T-helper 1 cell treated with Interleukin-12 subunit alpha and Interleukin-12 subunit beta and Interleukin-4 antibody, amounts not matched to agents 30 μg/mL and 1 μg/mL, for 36 hours (primary cell): ENCODE results near the gene ZNF763.
"Not testable (repeated sequence)": the region's sequence is repeated elsewhere in the genome, so short reads cannot be mapped to it uniquely, and the experiment has no call there.

Source experiments
- H3K27ac Mint-ChIP-seq: one replicate; pipeline ENCODE4 v1.8.0; 2021; ENCODE audit warnings: mild to moderate bottlenecking, mixed read lengths
- H3K27me3 Mint-ChIP-seq: one replicate; pipeline ENCODE4 v1.8.0; 2021; ENCODE audit warnings: low read depth, mixed read lengths
- H3K36me3 Mint-ChIP-seq: one replicate; pipeline ENCODE4 v1.8.0; 2021; ENCODE audit warnings: low read depth, mixed read lengths
- H3K4me1 Mint-ChIP-seq: one replicate; pipeline ENCODE4 v1.8.0; 2021; ENCODE audit warnings: low read depth, mixed read lengths
- H3K4me3 Mint-ChIP-seq: one replicate; pipeline ENCODE4 v1.8.0; 2021; ENCODE audit warnings: mild to moderate bottlenecking, moderate library complexity, mixed read lengths
- H3K9me3 Mint-ChIP-seq: one replicate; pipeline ENCODE4 v1.8.0; 2021; ENCODE audit warnings: mixed read lengths

Gene ZNF763

GRCh38 chr19:11987405-11988281 lies 22.8 kb downstream of the ZNF763 start:
- H3K27me3 Mint-ChIP-seq, result no peaks in the 10 kb centered on the region
- peak overlapping the region; percentile 97 for H3K4me3 Mint-ChIP-seq
- H3K4me1 Mint-ChIP-seq, result peaks cover 20% of the 10 kb centered on the region
- peak overlapping the region; percentile 91 for H3K27ac Mint-ChIP-seq
- H3K36me3 Mint-ChIP-seq, result peaks cover 3% of the 10 kb centered on the region
- H3K9me3 Mint-ChIP-seq, result peaks cover 15% of the 10 kb centered on the region

GRCh38 chr19:11989112-11989456 lies 24.2 kb downstream of the ZNF763 start:
- peaks cover 9% of the 10 kb centered on the region for H3K36me3 Mint-ChIP-seq
- H3K4me3 Mint-ChIP-seq, result peak overlapping the region; percentile 97
- H3K9me3 Mint-ChIP-seq, result peaks cover 16% of the 10 kb centered on the region
- H3K27me3 Mint-ChIP-seq, result no peaks in the 10 kb centered on the region
- peaks cover 20% of the 10 kb centered on the region for H3K4me1 Mint-ChIP-seq
- no peak overlapping the region for H3K27ac Mint-ChIP-seq

- Mint-ChIP-seq H3K36me3 (peaks cover 19% of the 10 kb centered on the region), H3K9me3 (peaks cover 16% of the 10 kb centered on the region), H3K4me1 (peaks cover 20% of the 10 kb centered on the region)
- not testable (repeated sequence) for H3K27ac Mint-ChIP-seq, H3K4me3 Mint-ChIP-seq, H3K27me3 Mint-ChIP-seq
These were observed 27.1 kb downstream of the ZNF763 start for GRCh38 chr19:11991921-11992320.

GRCh38 chr19:11995174-11995573 lies 30.3 kb downstream of the ZNF763 start:
- Mint-ChIP-seq H3K9me3 (peaks cover 23% of the 10 kb centered on the region), H3K4me3 (no peak overlapping the region), H3K27me3 (no peaks in the 10 kb centered on the region), H3K27ac (no peak overlapping the region), H3K4me1 (peaks cover 12% of the 10 kb centered on the region), H3K36me3 (peaks cover 27% of the 10 kb centered on the region)

- no peaks in the 10 kb centered on the region for H3K27me3 Mint-ChIP-seq
- peaks cover 22% of the 10 kb centered on the region for H3K36me3 Mint-ChIP-seq
- H3K4me1 Mint-ChIP-seq, result peaks cover 13% of the 10 kb centered on the region
- peak overlapping the region; percentile 13 for H3K4me3 Mint-ChIP-seq
- peaks cover 16% of the 10 kb centered on the region for H3K9me3 Mint-ChIP-seq
- H3K27ac Mint-ChIP-seq, result peak overlapping the region; percentile 50
These were observed 35.5 kb downstream of the ZNF763 start for GRCh38 chr19:12000152-12000981.

GRCh38 chr19:12015015-12015752 lies 50.3 kb downstream of the ZNF763 start:
- H3K27me3 Mint-ChIP-seq, result no peaks in the 10 kb centered on the region
- H3K4me3 Mint-ChIP-seq, result no peak overlapping the region
- H3K36me3 Mint-ChIP-seq, result peaks cover 38% of the 10 kb centered on the region
- H3K4me1 Mint-ChIP-seq, result no peaks in the 10 kb centered on the region
- H3K27ac Mint-ChIP-seq, result no peak overlapping the region
- peaks cover 52% of the 10 kb centered on the region for H3K9me3 Mint-ChIP-seq

GRCh38 chr19:12015753-12016116 lies 50.9 kb downstream of the ZNF763 start:
- no peaks in the 10 kb centered on the region for H3K27me3 Mint-ChIP-seq
- peaks cover 35% of the 10 kb centered on the region for H3K36me3 Mint-ChIP-seq
- H3K27ac Mint-ChIP-seq, result no peak overlapping the region
- no peak overlapping the region for H3K4me3 Mint-ChIP-seq
- H3K4me1 Mint-ChIP-seq, result no peaks in the 10 kb centered on the region
- peaks cover 54% of the 10 kb centered on the region for H3K9me3 Mint-ChIP-seq
